Cardiac septum (tissue), 1 donor: ENCODE measurements around the gene L3MBTL2. TPM values are rescaled to one million over a fixed set of nuclear protein-coding genes. Genes with fewer than 3 reads are reported as not detected.
"Not testable (repeated sequence)": the region's sequence is repeated elsewhere in the genome, so short reads cannot be mapped to it uniquely, and the experiment has no call there.

Experiments used
- DNase-seq: peaks from one replicate; pipeline ENCODE4 v3.0.0-alpha.2; 2020; ENCODE audit warnings: low spot score
- intact Hi-C: fragments of 100-400 bp; cut with DNase I; formaldehyde crosslinking; loops from one replicate; pipeline ENCODE4 v1.14.0; 2022
- long read RNA-seq: library from polyadenylated mRNA; unstranded; transcript quantifications from one replicate; pipeline ENCODE4 v2.0.0, GENCODE V29; 2021
- total RNA-seq: library from RNA; stranded (reverse); fragmentation: NEBNext Ultra II Directional; extraction: Animal tissue kit (Norgen Biotek cat#: 25700); gene quantifications from one replicate; pipeline ENCODE4 v1.2.1, GENCODE V29; 2021
- donor health status: DM: no; HTN: no; CAD: no.

L3MBTL2 gene
- 14.2 TPM for total RNA-seq
- long read RNA-seq, transcript L3MBTL2-201 (17 exons, 3,296 nt): major isoform, 20 of 45 reads
- long read RNA-seq, partial matches to known transcripts: 16 of 45 reads
- long read RNA-seq, other reads (novel, unspliced or antisense): 9 of 45 reads

DNA sequence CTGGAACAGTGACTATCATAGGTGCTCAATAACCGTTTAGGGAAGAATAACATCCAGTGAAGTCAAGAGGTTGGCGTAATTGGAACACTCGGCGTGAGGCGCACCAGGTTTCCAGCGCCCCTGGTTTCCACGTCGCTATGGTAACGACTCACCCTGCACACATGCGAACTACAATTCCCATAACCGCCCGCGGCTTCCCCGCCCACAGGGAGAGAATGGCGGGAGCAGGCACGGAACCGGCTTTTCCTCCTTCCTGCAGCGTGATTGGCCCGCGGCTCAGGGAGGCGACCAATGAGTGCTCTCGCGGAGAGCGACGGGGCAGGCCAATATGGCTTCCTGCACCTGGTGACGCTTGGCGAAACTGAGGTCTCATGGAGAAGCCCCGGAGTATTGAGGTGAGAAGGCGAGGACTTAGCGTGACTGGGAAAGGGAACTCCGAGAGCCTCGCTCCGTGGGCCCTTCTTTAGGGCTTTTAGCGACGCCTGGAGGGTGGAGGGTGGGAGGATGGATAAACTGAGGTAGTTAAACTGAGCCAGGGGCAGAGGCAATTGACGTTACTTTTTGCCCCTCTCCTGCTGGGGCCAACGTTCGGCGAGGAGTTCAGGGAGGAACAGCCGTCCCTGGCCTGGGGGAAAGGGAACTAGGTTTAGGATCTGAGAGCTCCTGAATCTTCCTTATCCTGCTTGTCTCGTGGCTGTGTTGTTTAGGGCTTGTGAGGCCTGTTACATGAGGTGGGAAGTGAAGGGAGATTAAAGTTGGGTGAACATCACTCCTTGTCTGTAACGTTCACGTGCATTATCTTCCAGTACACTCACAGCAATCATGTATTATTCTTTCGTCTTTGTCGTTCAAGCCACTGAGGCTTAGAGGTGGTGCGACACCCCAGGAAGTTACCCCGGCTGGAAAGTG lies at the start of gene L3MBTL2:
TSS of gene L3MBTL2 (plus strand) at position 321 of the 909 bp plus-strand sequence. CDS start at position 372, 51 bp downstream.
- intact Hi-C loops: loop anchor here (5.0 kb wide), 1 partner anchor 82 kb away; the partner anchor contains the start of gene RANGAP1
- peak; percentile 99 for DNase-seq

DNA sequence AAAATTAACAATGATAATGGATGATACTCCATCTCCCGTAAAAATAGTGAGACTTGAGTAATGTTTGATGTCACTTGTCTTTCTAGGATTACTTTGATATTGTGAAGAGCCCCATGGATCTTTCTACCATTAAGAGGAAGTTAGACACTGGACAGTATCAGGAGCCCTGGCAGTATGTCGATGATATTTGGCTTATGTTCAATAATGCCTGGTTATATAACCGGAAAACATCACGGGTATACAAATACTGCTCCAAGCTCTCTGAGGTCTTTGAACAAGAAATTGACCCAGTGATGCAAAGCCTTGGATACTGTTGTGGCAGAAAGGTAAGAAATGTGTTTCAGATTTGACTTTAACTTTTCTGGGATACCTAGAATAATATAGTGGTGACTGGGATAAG lies 48.0 kb upstream of the L3MBTL2 start:
- no peak for DNase-seq
- intact Hi-C loops: no loop called here

DNA sequence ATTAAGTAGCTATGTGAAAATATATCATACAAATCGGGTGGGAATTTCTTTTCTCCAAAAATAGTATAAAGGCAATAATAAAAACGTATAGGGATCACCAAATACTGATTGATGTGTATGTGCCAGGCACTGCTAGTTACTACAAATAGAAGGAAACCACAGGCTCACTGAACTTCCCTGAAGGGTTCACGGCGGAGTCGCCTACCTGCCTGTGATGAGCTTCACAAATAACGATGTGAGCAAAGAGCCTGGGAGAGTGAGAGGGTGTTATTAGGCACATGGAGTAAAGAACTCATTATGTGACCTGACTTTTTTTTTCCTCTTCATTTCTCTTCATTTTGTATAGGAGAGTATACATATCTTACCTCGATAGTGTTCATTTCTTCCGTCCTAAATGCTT lies 36.0 kb upstream of the L3MBTL2 start:
- DNase-seq: no peak
- intact Hi-C loops: no loop called here

DNA sequence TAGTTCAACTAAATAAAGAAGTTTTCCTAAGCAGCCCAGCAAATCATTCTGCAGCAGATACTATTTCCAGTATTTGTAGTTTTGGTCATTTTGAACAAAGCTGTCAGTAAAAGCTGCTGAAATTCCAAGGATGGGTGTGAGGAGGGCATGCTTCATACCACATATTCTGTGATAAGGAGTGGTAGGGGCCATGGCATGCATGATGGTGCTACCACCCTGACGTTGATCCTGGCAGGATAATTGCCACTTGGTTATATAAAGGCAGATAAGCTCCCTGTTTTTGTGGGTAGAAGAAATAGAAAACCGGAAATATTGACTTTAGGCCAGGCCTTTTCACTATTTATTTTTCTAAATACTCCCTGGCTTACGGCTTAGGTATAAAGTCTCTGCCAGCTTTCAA lies 33.1 kb upstream of the L3MBTL2 start:
- intact Hi-C loops: no loop called here
- DNase-seq: no peak

DNA sequence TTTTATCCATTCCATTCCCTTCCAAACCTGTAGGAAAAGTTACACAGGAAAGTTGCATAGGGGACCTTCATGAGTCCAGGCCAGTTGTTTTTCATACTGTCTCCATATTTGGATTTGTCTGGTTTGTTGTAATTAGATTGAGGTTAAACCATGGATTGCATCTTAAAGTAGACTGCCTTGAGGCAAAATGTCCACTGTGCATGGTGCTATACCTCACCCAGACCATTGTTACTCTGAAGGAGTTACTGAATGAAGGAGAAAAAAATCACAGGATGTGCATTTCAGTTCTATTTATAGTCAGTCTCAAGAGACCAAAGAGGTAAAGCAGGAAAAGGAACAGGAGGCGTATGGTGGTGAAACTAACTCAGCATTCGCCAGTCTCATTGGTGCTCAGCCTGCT lies 29.6 kb upstream of the L3MBTL2 start:
- intact Hi-C loops: no loop called here
- DNase-seq: no peak

DNA sequence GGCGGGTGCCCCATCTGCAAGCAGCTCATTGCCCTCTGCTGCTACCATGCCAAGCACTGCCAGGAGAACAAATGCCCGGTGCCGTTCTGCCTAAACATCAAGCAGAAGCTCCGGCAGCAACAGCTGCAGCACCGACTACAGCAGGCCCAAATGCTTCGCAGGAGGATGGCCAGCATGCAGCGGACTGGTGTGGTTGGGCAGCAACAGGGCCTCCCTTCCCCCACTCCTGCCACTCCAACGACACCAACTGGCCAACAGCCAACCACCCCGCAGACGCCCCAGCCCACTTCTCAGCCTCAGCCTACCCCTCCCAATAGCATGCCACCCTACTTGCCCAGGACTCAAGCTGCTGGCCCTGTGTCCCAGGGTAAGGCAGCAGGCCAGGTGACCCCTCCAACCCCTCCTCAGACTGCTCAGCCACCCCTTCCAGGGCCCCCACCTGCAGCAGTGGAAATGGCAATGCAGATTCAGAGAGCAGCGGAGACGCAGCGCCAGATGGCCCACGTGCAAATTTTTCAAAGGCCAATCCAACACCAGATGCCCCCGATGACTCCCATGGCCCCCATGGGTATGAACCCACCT lies 28.0 kb upstream of the L3MBTL2 start:
- intact Hi-C loops: no loop called here
- DNase-seq: no peak

DNA sequence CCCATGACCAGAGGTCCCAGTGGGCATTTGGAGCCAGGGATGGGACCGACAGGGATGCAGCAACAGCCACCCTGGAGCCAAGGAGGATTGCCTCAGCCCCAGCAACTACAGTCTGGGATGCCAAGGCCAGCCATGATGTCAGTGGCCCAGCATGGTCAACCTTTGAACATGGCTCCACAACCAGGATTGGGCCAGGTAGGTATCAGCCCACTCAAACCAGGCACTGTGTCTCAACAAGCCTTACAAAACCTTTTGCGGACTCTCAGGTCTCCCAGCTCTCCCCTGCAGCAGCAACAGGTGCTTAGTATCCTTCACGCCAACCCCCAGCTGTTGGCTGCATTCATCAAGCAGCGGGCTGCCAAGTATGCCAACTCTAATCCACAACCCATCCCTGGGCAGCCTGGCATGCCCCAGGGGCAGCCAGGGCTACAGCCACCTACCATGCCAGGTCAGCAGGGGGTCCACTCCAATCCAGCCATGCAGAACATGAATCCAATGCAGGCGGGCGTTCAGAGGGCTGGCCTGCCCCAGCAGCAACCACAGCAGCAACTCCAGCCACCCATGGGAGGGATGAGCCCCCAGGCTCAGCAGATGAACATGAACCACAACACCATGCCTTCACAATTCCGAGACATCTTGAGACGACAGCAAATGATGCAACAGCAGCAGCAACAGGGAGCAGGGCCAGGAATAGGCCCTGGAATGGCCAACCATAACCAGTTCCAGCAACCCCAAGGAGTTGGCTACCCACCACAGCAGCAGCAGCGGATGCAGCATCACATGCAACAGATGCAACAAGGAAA lies 27.3 kb upstream of the L3MBTL2 start:
- intact Hi-C loops: no loop called here
- no peak for DNase-seq

DNA sequence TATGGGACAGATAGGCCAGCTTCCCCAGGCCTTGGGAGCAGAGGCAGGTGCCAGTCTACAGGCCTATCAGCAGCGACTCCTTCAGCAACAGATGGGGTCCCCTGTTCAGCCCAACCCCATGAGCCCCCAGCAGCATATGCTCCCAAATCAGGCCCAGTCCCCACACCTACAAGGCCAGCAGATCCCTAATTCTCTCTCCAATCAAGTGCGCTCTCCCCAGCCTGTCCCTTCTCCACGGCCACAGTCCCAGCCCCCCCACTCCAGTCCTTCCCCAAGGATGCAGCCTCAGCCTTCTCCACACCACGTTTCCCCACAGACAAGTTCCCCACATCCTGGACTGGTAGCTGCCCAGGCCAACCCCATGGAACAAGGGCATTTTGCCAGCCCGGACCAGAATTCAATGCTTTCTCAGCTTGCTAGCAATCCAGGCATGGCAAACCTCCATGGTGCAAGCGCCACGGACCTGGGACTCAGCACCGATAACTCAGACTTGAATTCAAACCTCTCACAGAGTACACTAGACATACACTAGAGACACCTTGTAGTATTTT lies 26.6 kb upstream of the L3MBTL2 start:
- no peak for DNase-seq
- intact Hi-C loops: no loop called here

DNA sequence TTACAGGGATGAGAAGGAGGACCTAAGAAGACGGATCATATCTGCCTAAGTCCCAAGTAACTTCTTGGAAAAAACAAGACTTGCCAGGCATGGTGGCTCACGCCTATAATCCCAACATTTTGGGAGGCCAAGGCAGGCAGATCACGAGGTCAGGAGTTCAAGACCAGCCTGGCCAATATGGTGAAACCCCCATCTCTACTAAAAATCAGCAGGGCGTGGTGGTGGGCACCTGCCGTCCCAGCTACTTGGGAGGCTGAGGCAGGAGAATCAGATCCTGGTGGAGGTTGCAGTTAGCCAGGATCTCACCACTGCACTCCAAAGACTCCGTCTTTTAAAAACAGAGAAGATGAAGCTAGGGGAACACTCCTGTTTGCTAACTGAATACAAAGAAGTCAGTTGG lies 24.8 kb upstream of the L3MBTL2 start:
- DNase-seq, intact Hi-C loops: not testable (repeated sequence)

DNA sequence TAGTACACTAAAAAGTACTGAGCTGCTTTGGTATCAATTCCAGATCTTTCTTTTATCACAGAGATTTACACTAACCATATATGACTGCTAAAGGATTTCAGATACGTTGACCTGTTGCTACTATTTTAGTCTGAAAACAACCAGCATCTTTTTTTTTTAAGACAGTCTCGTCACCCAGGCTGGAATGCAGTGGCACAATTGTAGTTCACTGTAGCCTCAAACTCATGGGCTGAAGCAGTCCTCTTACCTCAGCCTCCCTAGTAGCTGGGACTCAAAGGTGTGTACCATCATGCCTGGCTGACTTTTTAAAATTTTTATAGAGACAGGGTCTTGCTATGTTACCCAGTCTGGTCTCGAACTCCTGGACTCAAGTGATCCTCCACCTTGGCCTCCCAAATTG lies 24.2 kb upstream of the L3MBTL2 start:
- intact Hi-C loops: no loop called here
- DNase-seq: no peak

DNA sequence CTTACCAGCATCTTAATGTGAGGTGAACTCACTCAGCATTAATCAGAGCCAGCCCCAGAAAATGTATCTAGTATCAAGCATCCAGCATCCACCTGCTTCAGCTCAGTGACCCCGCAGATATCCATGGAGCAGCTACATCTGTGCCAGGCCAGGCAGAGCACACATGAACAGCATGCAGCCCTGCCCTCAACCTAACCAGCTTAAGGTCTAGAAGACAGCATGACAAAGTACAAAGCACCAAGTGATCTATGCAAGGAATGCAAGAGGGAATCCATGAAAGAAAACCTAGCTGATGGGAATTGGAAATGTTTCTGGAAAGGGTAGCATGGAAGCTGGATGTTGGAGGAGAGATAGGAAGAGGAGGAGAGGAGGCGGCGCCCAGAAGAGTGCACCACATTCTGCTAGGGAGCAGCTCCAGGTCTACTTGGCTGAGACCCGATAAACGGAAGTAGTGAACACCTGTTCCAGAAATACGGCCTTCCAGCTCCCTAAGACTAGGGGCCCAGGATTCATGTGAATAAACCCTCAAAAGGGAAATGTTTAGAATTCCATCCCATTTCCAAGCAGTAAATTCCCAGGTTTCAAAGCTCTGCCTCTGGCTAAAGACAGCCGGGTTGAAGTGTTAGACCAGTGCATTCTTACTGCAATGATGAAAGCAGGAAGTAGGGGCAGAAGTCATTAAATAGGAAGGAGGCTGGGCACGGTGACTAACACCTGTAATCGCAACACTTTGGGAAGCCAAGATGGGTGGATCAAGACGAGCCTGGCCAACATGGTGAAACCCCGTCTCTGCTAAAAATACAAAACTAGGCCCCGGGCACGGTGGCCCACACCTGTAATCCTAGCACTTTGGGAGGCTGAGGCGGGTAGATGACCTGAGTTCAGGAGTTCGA lies 23.5 kb upstream of the L3MBTL2 start:
- intact Hi-C loops: no loop called here
- no peak for DNase-seq

DNA sequence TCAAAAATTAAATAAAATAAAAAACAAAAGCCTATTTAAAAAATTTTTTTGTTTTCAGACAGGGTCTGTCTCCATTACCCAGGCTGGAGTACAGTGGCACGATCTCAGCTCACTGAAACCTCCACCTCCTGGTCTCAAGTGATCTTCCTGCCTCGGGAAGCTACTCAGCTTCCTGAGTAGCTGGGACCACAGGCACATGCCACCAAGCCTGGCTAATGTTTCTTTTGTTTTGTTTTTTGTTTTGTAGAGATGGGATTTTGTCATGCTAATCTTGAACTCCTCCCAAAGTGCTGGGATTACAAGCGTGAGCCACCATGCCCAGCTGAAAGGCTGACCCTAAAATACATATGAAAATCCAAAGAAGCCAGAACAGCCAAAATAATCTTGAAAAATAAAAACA lies 20.4 kb upstream of the L3MBTL2 start:
- intact Hi-C loops: no loop called here

DNA sequence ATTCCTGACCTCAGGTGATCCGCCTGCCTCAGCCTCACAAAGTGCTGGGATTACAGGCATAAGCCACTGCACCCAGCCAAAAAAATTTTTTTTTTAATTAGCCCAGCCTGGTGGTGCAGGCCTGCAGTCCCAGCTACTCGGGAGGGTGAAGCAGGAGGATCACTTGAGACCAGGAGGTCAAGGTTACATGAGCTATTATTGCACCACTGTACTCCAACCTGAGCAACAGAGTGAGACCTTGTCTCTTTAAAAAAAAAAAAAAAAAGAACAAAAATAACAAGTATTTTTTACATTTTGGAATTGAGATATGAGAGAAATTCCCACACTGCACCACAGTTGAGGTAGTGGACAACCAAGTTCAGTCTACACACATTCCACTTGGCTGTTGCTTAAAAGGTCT lies 13.6 kb upstream of the L3MBTL2 start:
- no peak for DNase-seq
- intact Hi-C loops: no loop called here

More for the DNA sequence above, 20.4 kb upstream of the L3MBTL2 start:
- DNase-seq: no peak

DNA sequence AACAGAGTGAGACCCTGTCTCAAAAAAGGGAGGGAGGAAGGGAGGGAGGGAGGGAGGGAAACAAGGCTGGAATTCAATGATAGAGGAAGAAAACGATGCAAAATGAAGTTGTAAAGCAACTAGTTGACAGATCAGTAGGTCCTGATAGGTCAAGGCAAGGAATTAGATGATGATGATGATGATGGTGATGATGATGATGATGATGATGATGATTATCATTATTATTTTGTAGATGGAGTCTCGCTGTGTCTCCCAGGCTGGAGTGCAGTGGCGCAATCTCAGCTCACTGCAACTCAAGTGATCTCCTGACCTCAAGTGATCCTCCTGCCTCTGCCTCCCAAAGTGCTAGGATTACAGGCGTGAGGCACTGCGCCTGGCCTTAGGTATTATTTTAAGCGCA lies 11.3 kb upstream of the L3MBTL2 start:
- intact Hi-C loops: no loop called here

DNA sequence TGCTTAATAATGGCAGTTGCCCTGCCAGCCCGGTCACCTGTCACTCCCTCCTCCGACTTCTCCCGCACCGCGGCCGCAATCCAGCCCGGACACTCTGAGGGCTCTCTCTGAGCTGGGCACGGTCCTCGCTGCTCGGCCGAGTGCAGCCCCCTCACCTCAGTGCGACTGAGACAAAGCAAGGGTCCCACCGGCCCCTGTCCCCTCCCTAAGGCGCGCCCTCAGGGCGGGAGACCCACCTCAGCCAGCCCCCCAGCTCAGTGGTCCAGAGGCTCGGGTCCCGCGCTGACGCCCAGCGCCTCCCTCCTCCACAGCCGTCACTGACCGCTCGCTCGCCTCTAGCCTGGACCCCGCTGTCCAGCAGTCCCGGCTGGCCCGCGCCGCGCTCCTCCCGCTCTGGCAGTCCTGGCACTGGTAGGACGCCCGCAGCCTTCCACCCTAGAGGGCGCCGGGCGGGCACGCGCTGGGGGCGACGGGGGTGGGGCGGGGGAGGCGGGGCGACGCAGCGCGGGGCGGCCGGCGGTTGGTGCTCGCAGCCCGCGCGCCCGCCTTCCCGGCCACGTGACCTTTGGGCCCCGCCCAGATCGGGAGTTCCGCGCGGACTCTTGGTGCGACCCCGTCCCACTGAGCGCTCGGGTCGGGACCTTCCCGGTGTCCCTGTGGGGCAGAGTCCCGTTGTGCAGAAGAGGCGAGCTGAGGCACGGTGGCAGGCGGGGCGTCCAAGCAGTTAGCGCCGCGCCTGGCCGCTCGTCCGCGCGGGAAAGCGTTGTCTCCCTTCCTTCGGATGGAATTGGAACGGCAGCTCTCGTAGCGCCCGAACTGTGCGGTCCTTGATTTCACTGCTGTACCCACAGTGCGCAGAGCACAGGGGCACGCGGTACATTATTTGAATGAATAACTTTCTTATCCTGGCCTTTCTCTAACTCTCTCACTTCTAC lies 7.8 kb upstream of the L3MBTL2 start:
- peak; percentile 92 for DNase-seq
- intact Hi-C loops: no loop called here

More for the DNA sequence above, 11.3 kb upstream of the L3MBTL2 start:
- DNase-seq: no peak

DNA sequence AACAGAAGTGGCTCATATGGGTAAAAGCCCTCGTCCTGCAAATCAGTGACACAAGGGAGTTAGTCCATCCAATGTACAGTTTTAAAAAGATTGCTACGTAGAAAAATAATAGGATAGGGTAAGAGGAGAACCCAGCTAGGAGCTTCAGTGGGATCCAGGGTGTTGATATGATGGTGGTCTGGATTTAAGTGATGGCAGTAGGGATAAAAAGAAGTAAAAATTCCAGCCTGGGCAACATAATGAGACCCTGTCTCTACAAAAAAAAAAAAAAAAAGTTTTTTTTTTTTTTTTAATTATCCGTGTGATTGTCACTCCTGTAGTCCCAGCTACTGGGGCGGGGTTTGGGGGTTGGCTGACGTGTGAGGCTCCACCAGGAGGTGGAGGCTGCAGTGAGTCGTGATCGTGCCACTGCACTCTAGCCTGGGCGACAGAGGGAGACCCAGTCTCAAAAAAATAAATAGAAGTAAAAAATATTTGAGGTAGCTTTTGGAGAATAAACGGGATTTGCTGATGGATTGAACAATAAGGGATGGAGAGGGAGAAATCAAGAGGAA lies 7.0 kb upstream of the L3MBTL2 start:
- no peak for DNase-seq
- intact Hi-C loops: no loop called here

DNA sequence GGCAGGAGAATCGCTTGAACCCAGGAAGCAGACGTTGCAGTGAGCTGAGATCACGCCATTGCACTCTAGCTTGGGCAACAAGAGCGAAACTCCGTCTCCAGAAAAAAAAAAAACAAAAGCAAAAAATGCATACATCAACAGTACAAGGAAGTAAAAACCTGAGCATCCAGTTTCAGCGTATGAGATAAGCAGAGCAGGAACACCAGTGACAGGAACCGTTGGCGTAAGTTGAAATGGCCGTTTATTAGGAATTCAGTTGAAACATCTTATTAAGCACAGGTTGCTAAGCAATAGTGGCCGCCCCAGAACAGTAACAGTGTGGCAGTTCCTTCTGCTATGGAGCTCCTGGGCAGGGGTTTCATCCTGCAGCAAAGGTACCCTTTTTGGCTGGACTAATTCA lies 4.0 kb upstream of the L3MBTL2 start:
- no peak for DNase-seq
- intact Hi-C loops: no loop called here
